HG03442 (cell line): ENCODE data around the gene HS6ST2.

ENCODE experiments used
- ATAC-seq: cut with Tn5 transposase; IDR thresholded peaks from one replicate; pipeline ENCODE4 v1.9.1; 2021; ENCODE audit warnings: mild to moderate bottlenecking, moderate library complexity; ENCODE audit not compliant: unreplicated experiment

The HS6ST2 gene

GRCh38 chrX:132748268-132748667 lies 210.2 kb downstream of the HS6ST2 start:
- ATAC-seq = no peak

DNA sequence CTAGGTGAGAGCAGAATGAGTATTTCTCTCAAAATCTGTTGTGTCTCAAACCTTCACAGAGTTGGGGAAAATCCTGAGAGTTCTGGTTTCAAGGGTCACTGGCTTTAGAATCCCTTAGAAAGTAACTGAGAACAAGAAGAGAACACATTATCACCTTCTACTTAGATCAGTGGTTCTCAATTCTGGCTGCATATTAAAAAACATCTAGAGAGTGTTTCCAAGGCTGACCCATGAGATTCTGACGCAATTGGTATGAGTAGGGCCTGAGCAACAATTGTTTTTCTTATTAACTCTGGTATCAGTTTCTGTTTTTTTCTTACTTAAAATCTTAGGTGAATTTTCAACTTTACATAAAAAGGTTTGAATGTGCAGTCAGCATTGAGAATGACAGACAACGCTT lies 212.8 kb downstream of the HS6ST2 start:
- no peak for ATAC-seq

GRCh38 chrX:132744470-132744869 lies 214.0 kb downstream of the HS6ST2 start:
- ATAC-seq = no peak

GRCh38 chrX:132743086-132743485 lies 215.3 kb downstream of the HS6ST2 start:
- no peak for ATAC-seq

- ATAC-seq = no peak
These were observed 216.2 kb downstream of the HS6ST2 start for GRCh38 chrX:132742246-132742645.

GRCh38 chrX:132741689-132742088 lies 216.7 kb downstream of the HS6ST2 start:
- ATAC-seq = no peak

DNA sequence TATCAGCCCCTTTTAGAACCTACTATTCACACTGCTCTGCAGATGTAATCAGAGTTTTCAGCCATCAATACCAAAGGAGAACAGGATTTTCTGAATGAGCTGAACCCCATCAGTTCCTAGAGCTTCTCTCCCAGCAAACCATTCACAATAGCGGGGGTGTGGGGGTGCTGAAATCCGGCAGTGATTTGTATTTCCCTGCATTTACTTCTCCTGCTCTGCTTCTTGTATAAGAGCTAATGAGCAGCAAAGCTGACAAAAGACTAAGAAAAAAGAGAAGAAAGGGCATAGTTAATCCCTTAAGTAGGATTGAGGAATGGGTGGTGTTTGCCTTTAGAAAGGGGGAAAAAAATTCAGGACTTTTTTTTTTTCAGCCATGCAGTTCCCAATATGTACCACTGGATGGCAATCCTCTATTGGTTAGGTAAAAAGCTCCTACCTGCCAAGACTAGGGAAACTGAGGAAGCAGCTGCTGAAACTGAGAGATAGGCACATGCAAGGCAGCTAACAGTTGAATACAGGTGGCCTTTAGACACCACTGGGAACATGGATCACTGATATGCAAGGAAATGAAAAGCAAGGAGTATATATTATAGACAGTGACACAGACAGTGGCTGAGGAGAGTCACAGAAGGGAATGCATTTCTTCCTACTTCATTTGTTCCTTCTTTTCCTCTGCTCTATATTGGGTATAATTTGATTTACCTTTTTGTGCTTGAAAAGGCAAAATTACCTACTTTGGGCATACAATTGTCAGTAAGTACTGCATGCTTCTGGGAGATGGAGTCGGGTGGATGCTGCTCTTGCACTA lies 217.9 kb downstream of the HS6ST2 start:
- no peak for ATAC-seq

DNA sequence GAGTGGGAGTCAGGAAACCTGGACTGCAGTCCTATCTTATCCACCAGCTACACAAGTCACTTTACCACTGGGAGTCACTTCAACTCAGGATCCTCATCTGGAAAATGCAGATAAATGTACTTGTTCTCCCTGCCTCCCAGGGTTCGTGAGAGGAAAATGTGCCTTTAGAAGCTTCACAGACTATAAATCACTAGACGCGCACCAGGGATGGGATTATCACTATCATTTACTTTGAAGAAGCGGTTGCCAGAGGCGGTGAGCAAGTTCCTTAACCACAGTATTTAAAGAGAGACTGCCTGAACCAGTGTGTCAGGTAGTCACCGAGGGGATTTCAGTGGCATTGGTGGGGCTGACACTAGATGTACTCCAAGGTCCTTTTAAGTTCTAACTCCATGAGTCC lies 219.5 kb downstream of the HS6ST2 start:
- no peak for ATAC-seq

DNA sequence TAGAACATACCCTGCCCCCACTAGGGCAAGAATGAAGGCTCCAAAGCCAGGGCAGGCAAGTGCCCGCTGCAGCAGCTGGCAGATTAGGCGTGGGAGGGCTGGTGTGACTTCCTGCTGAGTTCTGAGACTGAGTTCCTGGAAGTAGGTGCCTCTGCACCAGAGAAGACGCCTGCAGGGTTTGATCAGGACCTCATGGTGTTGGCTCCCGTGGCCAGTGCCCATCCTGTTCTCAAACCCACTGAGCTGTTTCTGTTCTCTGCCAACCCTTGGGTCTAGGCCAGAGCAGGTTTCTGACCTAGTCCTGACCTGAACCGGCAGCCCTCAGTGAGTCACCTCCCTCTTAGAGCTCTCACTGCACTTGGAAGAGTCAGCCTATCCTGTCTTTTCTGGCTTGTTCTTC lies 220.7 kb downstream of the HS6ST2 start:
- peak; percentile 43 for ATAC-seq

GRCh38 chrX:132732236-132732635 lies 226.2 kb downstream of the HS6ST2 start:
- no peak for ATAC-seq

DNA sequence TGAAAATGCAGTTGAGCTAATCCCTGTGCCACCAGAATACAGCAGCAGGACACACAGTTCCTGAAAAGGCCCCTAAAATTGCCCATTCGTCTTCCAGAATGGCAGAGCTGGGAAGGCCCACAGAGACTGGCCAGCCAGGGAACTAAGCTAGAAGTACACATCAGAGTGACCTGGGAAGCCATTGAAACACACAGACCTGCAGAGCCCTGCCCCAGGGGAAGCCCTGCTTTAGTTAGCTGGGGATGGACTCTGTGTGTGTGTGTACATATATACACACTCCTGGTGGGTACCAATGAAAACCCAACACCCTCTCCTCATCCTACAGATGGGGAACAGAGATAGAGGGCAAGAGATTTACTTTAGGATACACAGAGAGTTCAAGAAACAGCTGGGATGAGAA lies 227.7 kb downstream of the HS6ST2 start:
- no peak for ATAC-seq

- ATAC-seq = no peak
These were observed 228.2 kb downstream of the HS6ST2 start for GRCh38 chrX:132730266-132730665.

- no peak for ATAC-seq
These were observed 230.1 kb downstream of the HS6ST2 start for GRCh38 chrX:132728296-132728695.

GRCh38 chrX:132718431-132718958 lies 239.9 kb downstream of the HS6ST2 start:
- ATAC-seq = no peak

DNA sequence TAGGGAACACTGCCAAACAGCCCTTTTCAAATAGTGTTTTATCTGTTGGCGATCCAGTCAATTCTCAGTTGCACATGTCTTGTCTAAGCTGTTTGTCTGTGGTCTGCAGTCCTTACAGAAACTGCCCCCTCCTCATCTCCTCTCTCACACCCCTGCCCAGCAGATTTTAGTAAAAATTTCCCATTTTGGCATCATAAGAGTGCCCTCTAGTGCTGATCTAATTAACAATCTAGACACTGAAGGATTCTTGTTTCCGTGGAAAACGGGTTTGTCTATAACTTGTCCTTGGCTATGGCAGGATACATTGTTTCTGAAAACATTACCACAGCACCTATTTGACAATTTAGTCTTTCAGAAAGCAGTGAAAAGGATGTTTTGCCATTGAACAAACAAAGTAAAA lies 242.4 kb downstream of the HS6ST2 start:
- no peak for ATAC-seq

GRCh38 chrX:132714913-132715312 lies 243.5 kb downstream of the HS6ST2 start:
- ATAC-seq = no peak

DNA sequence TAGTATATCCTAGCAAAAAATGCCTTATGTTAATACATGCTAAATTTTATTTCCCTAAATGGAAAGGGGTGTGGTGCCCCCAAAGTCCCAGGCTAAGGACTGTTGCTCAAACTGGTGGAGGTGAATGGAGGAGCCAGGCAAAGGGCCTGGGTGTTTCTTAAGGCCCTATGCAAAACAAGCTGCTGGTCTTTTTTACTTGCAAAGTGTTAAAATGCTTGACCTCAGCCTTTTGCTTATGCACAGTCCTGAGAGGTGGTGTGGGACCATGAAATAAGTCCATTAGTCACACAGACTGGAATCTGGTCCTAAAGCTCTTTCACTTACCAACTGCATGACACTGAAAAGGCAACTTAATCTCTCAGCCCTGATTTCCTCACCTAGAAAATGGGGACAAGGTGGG lies 246.1 kb downstream of the HS6ST2 start:
- ATAC-seq = no peak

DNA sequence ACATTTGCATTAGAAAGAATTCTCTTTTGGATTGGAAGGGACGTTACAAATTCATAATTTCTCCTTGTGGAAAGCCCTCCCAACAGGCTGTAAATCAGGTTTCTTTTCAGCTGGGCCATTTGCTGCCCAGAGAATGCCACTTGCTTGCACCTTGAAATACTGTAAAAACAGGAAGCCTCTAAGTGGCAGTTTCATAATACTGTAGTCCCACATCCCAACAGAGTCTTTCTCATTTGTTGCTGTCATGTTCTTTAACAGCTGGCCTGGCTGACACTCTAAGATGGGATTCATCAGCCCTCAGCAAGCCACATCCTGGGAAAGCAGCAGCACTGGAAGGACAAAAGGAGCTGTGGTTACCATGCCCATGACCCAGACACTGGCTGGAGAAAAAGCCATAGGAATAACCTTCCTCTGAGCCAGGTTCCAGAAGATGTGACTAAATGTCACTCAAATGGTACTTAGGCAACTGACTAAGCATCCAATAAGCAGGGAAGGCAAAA lies 247.7 kb downstream of the HS6ST2 start:
- ATAC-seq = no peak

DNA sequence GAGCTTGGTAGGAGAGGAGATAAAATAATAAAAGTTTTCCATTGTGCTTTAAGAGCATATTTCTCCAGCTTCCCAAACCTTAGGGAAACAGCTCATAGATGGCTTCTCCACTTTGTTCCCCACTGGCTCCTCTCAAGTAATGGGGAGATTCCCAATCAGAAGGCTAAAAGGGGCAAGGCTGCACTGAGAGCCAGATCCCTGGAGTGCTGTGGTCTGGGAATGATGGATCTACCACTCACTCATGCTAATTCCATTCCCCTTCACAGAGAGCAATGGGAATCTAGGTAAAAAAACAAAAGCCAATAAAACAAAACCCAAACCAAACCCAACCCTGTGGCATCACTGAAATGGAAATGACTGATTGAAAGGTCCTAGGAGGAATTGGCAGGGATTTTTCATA lies 249.9 kb downstream of the HS6ST2 start:
- ATAC-seq = no peak

- ATAC-seq = no peak
These were observed 253.7 kb downstream of the HS6ST2 start for GRCh38 chrX:132704769-132705168.

- no peak for ATAC-seq
These were observed 264.0 kb downstream of the HS6ST2 start for GRCh38 chrX:132694382-132694781.

DNA sequence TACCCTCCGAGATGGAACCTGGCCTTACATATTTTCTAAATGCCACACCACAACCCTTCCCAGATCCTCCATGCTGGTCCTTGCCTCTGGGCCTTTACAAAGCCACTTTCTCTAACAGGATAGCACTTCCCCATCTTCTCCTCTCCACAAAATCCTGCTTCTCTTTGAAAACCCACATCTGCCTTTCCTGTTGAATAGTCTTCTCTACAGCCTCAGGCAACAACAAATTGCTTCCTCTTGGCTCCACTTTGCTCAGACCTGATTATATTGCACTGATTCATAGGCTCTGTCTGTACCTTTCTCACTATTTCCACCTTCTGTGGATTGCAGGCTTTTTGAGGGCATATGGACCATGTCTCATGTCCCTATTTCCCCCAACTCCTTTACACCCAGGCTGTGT lies 265.9 kb downstream of the HS6ST2 start:
- no peak for ATAC-seq

GRCh38 chrX:132692066-132692465 lies 266.4 kb downstream of the HS6ST2 start:
- ATAC-seq = no peak
